T-helper 9 cell (primary cell): ENCODE measurements around the gene RXRB.

ENCODE experiments used
- DNase-seq: peaks from one replicate; pipeline ENCODE4 v3.0.0-alpha.2; 2020

RXRB gene

GRCh38 chr6:33174784-33175183 lies 25.7 kb downstream of the RXRB start:
- no peak for DNase-seq

GRCh38 chr6:33173535-33174180 lies 26.8 kb downstream of the RXRB start:
- no peak for DNase-seq

GRCh38 chr6:33172688-33173534 lies 27.6 kb downstream of the RXRB start:
- no peak for DNase-seq

- DNase-seq, result no peak
Measured at GRCh38 chr6:33171880-33172687, 28.4 kb downstream of the RXRB start.

- DNase-seq, result no peak
Measured at GRCh38 chr6:33171016-33171879, 29.2 kb downstream of the RXRB start.

- DNase-seq, result no peak
Measured at GRCh38 chr6:33170176-33171015, 30.1 kb downstream of the RXRB start.

GRCh38 chr6:33169291-33170175 lies 30.9 kb downstream of the RXRB start:
- no peak for DNase-seq

- DNase-seq, result no peak
Measured at GRCh38 chr6:33168639-33169038, 31.8 kb downstream of the RXRB start.

GRCh38 chr6:33168284-33168601 lies 32.2 kb downstream of the RXRB start:
- DNase-seq, result no peak

- no peak for DNase-seq
Measured at GRCh38 chr6:33167374-33168283, 32.8 kb downstream of the RXRB start.

- no peak for DNase-seq
Measured at GRCh38 chr6:33166811-33167210, 33.7 kb downstream of the RXRB start.

- DNase-seq, result no peak
Measured at GRCh38 chr6:33166363-33166762, 34.1 kb downstream of the RXRB start.

- no peak for DNase-seq
Measured at GRCh38 chr6:33165581-33166258, 34.7 kb downstream of the RXRB start.

GRCh38 chr6:33164665-33165373 lies 35.6 kb downstream of the RXRB start:
- no peak for DNase-seq

- DNase-seq, result no peak
Measured at GRCh38 chr6:33164176-33164575, 36.3 kb downstream of the RXRB start.

- DNase-seq, result no peak
Measured at GRCh38 chr6:33163540-33163939, 36.9 kb downstream of the RXRB start.

- DNase-seq, result peak; percentile 77
Measured at GRCh38 chr6:33161354-33162331, 38.8 kb downstream of the RXRB start.
